Activated CD8-positive, alpha-beta memory T cell treated with anti-CD3 and anti-CD28 coated beads, Interleukin-2, amount 50 U/mL, for 48 hours (primary cell): ENCODE results near the gene SAMD4A.

ENCODE experiments used
- DNase-seq: peaks from one replicate; pipeline ENCODE4 v3.0.0-alpha.2; 2020

Gene SAMD4A

DNA sequence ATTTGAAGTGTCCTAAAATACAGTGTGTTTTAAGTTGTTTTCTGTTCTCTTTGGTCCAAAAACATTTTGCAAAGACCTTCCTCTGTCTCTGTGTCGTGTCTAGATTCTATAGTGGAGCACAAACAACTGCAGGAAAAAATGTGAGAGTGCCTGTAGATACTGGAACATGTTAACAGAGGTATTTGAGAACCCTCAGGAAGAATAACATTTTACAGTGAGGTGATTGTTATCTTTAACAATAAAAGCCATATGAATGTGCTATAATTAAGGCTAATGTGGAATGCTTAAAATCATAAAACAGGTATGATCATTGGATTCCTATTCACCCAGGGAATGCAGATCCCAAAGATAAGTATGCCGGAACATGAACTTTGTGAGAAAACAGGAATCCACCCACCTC is 98.0 kb downstream of the SAMD4A start:
- no peak for DNase-seq

DNA sequence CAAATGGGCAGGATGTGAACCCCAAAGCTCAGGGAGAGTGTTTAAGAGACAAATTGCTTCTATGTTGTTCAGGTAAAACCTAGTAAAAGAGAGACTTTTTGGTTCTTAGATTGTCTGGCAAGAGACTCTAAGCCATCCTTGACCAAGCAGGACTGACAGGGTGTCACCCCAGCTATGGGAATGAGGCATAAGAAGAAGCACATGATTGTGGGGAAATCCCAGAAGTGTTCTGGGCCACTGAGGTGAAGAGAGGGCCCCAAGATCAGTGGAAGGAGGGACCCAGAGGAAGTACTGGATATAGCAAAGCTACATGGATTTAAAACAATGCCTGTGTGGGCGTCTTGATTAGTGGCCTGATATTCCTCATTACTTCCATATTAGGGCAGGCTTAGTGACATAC is 99.0 kb downstream of the SAMD4A start:
- no peak for DNase-seq

DNA sequence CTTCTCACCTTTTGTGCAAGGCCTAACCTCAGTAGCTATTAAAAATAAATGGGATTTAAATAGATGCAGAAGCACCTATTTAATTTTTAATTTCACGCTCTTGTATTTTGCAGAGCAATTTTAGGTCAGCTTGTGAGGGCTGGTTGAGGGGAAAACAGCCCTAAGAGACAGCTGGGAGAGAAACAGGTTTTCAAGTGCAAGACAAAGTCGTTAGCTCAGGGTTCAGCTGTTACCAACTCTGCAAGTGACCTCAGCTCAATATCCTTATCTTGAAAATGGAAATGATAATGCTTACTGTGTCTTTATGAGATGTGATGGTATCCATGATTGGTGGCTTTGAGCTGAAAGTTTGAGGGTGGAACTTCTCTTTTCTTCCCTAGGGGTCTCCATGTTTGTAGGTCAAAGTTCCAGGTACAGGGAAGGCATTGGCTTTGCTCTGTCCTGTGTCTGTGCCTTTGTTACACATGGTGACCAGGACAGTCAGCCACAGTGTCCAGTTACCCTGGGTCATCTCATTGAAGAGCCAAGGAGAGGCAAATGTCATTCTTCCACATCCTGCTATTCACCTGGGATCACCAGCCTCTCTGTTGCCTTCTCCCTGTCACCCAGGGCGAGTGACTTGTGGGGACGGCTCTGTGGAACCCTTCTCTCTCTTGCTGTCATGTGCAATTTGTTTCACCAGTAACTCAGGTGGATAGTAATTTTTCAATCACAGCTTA is 100.3 kb downstream of the SAMD4A start:
- DNase-seq = no peak

DNA sequence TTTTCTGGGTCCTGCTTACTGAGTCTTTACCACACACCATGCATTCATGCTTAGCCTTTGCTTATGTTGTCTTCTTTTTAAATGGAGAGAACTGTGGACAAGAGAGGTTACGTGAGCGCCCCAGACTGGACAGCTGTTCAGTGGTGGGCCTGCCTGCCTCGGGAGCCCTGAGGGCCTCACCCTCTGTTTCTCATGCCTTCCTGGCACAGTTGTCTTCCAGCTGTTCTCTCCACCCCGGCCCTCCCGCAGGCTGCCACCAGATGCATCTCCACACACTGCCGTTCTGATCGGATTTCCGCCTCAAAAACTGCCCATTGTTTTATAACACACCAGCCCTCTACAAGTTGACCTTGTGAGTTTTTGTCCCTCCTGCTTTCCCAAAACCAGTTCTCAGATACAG is 100.8 kb downstream of the SAMD4A start:
- DNase-seq = no peak

DNA sequence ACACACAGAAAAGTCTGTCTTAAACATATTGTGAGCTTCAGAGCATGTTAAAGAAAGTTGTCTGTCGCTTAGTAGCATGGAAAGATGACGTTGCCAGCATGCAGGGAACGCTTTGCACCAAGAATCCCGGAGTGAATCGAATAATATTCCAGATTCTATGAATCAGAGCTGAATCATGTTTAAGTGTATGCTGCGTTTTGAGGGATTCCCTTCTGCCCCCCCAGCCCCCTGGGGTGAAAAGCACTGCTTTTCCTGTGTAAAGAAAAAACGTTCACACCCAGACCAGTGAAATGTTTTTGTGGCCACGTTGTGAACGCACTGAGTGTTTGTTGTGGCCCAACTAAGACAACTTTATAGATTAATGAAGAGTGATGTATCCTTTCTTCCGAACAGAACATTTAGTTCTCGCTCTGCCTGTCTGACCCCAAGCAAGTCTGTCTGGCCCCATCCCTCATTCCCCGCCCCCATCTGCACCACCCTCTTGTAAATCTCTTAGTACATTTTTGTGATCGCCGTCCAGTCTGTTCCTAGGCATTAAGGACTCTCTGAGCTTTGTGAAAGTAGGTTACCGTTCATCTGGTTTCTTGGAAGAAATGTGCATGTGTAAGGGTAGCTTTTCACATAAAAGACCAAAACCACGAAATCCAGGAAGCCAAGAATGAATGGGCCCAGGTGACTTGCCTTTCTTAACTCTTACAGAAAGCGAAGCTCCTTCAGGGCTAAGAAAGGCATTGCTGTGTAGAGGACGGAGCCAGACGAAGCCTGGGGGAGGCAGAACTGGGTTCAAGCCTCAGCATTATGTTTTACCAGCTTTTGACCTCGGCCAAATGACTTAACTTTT is 103.0 kb downstream of the SAMD4A start:
- DNase-seq = no peak

DNA sequence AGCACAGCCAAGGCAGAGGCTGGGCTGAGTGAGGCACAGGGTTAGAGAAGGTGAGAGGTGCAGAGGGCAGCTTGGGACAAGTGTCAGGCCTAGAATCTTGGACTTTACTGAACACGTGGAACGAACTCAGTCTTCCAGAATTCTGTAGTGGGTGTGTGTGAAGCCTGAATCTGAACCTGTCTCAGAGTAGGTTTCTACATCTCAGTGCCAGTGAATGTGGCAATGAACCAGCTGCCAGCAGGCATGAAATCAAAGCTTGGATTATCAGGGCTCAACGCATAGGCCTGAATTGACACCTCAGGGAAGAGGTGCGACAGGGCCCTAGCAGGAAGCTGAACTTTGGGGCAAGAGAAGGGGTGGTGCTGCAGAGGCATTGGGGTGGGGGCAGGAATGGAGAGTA is 104.6 kb downstream of the SAMD4A start:
- DNase-seq = no peak

DNA sequence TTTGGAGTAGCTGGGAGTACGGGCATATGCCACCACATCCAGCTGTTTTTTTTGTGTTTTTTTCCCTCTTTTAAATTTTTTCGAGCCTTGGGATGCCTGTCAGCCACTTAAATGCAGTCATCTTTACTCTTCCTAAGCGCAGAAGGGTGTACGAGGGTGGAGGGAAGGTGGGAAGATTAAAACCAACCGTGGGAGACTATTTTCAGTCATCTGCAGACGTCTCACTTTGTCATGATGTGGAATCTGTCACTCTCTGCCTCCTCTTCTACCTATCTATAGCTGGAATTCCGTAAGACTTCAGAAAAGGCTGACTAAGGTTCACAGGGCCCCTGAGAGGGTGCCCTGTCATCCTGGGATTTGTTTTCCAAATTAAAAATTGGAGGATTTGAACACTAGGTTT is 105.3 kb downstream of the SAMD4A start:
- DNase-seq = no peak

DNA sequence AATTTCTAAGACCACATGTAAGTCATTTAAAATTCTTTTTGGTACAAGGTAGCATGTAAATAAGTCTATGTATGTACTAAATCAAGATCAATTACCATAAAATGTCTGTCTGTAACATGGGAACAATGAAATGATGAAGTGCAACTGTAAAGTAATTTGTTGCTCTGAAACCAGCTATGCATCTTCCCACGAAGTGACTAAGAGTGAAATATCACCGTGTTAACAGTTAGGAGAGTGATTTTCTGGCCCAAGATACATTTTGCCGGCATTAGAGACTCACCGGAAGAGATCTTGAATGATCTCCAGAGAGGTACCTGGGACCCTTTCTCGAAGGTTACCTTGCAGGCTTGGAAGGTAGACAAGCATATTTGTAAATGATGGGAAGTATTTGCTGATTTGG is 105.8 kb downstream of the SAMD4A start:
- no peak for DNase-seq

DNA sequence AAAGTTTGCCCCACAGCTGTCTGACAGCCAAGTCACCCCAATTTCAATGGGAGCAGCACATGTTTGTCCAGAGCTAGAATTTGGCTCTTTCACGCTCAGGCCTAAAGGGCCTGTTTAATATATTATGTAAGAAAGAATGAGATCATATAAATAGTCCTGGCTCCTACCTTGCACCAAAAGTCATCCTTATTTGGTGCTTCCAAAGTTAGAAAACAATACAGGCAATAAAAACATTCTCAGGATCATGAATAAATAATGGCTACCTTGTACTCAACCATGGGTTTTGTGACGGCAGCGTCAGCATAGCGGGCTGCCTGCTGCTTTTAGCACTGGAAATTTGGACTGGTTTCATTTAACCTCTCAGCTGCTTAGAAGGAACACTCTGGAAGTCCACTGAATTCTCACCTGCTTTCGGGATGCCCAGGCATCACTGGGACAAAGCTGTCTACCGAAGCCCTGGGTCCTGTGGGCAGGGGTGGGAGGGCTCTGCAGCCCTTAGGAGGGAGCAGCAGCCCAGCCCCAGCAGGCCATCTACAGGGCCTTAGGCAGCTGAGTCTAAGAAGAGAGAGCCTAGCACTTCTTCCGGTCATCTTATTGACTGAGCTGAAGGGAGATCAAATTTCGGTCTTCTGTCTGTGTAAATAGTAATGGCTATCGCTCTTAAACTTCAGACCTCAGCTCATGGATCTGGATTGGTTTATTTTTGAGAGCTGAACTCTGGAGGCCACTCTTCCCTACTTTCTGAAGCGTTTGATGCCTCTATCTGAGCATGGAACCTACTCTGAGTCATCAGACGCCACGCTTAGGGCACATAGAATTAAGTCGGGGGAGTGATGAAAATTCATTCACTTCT is 106.5 kb downstream of the SAMD4A start:
- DNase-seq = no peak

DNA sequence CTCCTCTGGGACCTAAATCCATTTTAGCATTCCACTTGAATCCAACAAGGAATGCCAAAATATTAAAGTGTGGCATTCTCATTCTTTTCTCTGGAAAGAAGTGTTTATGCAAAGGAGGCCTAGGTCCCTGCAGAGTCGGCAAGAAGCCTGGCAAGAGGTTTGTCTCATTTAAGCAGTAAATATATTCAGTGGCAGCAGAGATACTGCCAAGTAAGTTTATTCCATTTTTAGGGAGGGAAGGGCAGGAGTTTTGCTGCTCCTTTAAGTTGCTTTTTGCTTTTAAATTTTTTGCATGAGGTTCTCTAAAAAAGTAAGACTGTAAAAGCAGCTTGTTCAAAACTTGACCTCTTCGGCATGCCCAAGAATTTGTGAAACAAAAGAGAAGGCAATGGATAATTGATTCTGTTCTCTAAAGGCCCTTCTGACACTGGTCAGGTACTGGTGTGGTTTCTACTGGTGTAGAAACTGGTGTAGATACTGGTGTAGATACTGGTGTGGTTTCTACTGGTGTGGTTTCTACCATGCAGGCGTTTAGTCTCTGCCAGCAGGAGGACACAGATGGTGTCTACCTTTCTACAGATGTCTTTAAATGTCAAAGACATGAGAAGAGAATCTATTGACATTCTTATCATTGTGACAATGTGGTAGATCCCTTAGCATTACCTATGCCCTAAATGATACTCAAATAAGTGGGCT is 107.3 kb downstream of the SAMD4A start:
- no peak for DNase-seq

DNA sequence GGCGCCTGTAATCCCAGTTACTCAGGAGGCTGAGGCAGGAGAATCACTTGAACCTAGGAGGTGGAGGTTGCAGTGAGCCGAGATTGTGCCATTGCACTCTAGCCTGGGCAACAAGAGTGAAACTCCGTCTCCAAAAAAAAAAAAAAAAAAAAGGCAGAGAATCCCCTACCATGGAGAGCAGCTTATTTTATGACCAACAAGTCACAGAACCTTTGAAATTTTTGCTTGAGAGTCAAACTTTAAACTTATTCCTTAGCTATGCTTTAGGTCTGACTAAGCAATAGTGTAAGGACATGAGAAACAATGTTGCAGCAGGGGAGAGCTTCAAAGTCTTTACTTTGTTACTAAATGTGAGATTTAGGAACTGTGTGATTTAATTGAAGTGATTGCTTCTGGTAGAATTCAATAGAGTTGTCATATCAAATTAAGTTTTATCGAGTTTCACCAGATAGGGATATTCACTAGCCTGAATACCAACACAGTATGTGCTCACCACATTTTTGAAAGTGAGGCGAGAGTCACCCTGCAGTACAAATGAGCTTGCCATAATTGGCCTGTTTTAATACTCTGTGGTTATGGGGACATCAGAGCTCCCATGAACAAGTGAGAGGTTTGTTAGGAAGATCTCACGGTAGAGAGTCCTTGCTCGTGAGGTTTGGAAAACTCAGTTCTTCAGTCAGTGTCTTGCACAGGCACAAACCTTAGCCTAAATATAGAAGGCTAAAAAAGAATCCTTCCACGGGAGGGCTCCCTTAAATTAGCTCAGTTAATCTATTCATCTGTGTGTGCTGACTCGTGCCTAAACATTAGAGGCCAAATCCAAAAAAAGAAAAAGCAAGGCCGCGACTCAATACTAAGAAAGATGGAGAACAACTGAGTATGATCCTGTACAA is 108.6 kb downstream of the SAMD4A start:
- DNase-seq = no peak

DNA sequence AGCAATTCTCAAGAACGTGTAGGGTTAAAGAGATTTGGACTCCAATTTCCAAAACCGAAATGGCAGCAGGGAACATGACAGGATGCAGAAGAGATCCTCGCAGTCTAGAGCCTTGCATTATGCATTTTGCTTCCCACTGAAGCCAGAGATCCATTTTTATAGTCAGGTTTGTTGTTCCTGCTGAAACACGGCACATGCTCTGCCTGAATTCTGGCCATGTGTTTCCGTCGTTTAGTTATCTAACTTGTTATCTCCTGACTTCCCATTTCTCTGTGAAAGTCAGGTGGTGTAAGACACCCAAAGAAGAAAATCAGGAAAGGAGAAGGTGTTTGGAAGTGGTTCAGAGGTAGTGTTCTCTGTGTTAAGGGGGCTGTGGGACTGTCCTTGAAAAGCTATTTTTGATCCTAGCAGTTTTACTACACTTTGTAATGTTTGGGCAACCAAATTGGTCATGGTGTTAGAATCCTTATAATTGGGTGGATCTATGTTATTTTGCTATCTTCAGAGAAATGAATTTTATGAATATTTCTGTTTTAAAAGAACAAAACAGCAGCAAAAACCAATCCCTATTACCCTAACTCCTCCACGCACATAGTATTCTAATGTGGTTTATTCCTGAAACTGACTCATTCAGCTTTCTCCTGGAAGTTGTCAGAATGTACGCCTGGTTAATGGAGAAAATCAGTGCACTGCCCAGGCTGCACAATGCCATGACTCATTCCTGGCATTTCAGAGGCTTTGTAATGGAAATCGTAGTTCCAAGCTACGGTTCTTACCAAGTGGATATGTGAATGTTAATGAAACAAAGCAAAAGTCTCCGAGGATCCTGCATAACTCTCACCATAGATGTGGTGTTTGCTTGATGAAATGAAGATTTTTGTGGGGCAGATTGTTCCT is 110.1 kb downstream of the SAMD4A start:
- DNase-seq = no peak

DNA sequence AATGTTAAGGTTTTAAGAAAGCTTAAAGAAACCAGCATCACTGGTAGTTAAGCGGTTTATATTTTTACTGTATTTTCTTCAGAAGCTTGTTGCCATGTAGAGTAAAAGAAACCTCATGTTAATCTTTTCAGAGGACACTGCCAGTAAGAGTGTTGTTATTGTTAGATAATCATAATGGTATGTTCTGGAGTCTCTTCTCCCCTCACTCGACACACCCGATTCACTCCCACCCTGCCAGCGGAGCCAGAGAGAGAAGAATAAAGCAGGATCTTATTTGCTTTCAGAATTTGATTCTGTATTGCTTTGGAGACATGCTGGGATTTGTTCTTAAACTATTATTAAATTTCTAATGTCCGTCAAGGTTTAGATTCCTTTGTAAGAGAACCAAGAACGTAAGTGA is 113.7 kb downstream of the SAMD4A start:
- DNase-seq = no peak

DNA sequence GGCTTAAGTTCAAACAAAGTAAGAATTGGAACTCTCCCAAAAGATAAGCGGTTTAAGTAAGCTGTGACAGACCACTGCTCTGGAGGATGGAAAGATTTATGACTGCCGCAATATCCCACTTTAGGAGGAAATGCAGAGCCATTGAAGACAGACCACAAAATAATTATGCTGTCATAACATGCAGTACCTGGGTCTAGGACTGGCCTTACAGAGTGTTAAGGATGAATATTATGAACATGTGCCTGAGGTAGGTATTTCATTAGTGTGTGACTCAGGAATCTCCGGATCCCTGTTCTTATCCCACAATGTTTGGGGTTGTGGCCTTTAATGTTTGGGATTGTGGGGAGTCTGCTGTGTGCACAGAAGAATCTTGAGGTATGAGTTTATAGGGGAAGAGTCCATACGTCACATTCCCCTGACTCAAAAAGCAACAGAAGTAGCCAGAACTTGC is 114.9 kb downstream of the SAMD4A start:
- DNase-seq = no peak

DNA sequence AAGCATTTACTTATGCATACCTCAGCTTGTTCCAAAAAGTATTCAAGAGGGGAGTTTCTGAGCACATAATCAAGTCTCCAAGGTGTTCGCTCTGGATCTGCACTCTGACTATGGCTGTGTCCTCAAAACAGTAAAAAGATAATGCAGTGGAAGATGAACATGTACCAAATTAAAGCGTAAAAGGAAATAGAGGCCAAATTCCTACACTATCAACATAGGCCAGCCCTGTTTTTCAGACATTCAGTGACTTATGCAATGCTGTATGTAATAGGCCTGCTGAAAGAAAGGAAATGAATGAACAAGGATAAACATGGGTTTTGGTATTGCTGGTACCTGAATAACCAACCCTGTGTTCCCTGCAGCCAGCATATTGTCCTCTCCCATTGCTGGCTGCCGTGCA is 115.7 kb downstream of the SAMD4A start:
- no peak for DNase-seq

DNA sequence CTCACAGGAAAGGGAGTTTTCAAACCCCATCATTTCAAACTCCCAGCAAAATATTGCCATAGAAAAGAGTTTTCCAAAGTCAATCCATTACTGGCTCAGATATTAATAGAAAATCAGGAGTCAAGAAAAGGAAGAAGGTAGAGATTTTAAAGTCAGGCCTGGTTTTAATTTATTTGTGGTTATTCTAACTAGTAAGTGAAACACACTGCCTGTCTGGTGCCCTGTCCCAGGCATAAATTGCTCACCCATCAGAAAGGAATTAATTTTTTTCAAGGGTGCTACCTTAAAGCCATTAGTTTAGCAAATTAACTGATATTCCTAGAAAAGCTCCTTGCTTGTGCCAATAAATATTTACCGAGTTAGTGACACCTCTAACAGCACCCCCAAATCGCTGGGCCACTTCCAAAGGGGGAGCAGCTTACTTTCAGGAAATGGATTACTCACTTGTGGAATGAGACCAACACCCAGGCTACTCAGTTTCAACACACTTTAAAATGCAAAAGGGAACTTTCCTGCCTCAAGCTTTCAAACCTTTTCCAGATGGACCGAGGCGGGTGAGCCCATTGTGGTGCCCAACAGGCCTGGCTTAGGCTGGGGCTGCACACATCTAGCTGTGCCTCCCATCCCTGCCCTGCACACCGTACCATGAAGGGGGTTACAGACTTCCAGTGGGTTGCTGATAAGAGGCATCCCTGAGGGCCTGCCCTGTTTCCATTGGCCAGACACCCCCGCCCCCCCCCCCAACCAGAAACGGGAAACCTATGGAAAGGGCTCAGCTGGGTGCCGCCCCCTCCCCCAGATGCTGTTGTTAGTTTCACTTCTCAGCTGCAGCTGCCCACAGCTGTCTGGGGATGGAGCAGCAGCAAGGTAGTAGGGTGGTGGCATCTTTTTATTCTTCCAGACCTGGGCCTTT is 117.2 kb downstream of the SAMD4A start:
- no peak for DNase-seq

DNA sequence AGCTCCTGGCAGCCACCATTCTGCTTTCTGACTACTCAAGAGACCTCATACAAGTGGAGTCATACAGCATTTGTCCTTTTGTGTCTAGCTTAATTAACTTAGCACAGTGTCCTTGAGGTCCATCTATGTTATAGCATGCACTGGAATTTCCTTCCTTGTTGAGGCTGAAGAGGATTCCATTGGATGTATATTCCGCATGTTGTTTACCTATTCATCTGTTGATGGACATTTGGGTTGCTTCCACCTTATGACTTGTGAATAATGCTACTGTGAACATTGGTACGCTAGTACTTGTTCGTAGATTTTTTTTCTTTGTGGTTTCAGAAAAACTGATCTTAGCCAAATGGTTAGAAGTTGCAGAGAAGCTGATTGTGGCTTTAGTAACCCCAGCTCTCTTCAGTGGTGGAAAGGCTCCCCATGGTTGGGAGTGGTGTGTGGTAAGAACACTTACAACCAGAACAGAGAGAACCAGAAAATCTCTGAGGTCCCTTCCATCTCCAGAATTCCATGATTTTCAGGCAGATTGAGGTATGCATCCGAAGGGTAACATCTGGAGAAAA is 118.4 kb downstream of the SAMD4A start:
- no peak for DNase-seq

DNA sequence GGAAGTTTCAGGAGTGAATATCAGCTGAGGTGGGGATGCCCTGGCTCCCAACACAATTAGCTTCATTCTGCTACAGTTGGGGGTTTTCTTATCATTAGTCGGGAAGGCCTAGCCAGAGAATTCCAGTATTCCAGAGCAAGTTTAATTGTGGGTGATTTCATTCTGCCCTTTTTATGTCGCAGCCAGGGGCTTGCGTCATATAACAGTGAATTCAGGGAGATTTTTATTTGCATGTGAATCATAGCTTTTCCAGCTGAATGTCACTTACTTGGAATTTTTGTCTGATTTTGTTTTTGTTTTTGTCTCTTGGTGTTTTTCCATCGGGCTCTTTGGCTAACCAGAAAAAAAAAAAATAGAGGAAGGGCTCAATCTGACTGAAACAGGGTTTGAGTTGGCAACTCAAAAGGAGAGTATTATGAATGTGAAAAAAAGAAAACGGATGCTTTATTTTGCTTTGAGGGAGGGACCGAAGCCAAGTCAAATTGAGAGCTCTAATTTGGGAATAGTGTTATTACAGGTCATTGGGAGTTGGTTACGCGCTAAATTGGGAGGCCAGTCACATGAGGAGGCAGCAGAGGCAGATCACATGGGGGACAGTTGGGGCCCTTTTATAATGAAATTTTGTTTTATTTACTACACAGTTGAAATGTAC is 119.4 kb downstream of the SAMD4A start:
- no peak for DNase-seq
